GM18907 (cell line): ENCODE data around the gene HNF1B.

ENCODE experiments used
- ATAC-seq: cut with Tn5 transposase; IDR thresholded peaks from one replicate; pipeline ENCODE4 v1.9.1; 2021; ENCODE audit warnings: mild to moderate bottlenecking, moderate library complexity; ENCODE audit not compliant: unreplicated experiment

Gene HNF1B

DNA sequence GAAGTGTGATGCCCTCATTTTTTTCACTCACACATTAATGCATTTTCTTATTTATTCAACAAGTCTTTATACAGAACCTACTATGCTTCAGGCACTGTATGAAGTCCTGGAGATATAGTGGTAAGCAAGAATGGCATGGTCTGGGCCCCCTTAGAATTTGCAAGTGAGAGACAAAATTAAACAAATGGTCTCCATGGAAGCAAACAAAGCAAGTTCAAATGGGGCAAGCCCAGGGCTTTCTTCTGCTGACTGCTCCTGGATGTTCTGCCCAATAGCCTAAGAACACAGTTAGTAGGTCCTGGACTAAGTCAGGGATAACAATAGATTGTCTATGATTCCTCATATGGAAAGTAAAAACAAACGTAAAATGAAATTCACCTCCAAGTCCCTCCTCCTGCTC lies 70.3 kb downstream of the HNF1B start:
- no peak for ATAC-seq

DNA sequence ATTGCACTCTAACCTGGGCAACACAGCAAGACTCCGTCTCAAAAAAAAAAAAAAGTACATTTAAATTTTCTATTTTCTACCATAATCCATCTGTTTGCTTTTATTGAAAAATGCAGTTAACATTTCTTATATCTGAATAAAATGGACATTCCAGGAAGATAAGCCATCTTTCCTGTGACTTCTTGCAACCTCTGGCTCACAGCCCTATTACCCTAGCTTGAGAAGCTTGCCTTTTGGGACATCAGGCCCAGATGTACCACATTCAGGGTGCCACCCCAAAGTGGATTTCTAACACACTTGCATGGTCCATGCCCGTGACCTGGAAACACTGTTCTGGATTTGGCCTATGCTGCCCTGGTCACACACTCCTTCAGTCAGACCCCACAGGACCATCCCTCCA lies 71.5 kb downstream of the HNF1B start:
- ATAC-seq: no peak

DNA sequence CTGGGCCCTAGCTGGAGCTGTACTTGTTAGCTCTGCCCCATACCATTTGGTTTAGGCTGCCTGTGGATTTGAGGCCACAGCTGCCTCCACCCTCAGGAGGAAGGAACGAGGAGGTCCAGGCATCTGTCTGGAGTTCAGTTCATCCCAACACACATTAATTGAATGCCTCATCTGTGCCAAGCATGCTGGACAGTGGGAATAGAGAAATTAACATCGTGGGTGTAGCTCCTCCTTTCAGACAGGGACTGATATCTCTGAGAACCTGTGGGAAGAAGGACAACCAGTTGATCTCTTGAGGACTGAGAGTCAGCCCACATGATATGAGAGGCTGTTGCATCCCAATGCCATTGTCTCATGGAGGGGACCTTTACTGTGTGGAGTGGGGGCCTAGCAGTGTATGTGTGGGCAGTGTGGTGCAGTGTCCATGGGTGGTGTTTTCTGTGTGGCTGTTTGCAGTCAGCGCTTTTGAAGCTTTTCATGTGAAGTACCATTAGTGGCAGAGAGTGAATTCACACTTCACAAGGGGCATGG lies 72.2 kb downstream of the HNF1B start:
- no peak for ATAC-seq

DNA sequence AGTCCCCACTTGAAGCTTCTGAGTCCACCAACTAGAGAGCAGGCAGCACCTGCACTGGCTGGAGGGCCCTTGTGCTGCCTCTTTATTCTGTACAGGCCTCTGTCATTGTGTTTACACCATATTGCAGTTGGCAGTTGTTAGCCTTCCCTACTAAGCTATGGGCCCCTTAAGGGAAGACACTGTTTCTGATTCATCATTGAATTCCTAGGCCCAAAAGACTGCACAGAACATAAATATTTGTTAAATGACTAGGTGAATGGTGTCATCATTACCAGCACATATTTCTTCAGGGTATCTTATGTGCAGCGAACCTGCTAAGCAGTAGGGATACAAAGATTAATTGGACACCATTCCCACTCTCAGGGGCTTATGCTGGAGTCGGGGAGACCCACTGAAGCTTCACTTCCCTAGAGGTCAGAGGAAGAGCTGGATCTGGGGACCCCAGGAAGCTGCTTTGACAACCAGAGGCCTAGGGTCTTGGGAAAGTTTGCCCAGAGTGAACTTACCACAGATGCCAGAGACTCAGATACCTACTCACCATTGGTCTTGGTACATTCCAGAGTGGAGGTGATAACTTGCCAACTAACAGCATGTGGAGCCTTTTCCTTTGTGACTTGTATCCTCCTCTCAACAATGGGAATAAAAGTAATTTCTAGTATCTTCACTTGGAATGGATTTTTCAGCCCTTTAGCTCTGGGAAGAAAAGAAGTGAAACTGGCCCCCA lies 72.9 kb downstream of the HNF1B start:
- no peak for ATAC-seq

DNA sequence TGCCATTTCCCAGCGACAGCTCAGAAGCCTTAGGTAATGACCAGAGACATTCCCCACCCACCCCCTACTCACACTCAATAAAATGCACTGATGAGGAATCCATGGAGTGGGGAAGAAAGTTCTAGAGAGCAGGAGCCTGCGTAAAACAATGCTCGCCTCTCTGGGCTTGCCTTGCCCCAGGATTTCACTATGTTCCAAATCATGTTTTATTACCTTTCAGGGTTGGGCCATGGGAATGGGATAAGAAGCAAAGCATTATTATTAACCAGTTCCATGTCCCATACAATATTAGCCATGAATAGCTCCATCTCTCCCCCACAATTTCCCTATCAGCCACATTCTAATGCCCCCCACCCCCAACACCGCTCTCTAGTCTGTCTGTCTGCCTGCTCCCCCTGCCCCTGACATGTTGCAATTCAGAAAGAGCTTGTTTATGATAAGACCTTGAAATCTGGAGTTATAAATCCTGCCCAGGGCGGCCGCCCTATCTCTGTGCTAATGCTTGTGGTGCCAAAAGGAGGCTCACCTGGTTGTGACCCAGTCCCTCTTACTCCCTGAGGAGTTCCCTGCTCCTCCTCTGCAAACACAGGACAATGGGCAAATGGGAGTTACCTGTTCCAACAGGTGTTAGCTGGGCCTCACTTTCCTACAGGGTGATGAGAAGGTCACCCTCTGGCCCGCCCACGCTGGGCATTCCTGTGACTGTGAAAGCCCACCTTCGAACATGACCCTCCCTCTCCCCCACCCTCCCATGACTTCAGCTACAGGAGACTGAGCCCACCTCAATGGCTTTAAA lies 73.6 kb downstream of the HNF1B start:
- no peak for ATAC-seq

DNA sequence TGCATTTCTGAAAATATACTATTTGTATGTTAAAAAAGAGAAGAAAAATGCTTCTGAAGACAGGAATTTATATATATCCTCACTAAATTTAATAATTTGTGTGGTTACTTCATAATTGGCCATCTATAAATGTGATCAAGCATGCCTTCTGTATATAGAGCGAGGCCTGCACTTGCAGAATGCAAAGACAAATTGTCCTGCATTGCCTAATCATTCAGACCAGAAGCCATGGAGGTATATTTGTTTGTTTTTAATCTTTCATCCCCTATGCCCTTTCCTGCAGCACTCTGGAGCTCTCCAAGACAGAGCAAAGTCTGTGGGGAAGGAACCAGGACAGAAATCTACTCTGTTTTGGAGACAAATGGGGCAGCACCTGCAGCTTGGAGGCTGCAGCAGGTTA lies 77.8 kb downstream of the HNF1B start:
- no peak for ATAC-seq

DNA sequence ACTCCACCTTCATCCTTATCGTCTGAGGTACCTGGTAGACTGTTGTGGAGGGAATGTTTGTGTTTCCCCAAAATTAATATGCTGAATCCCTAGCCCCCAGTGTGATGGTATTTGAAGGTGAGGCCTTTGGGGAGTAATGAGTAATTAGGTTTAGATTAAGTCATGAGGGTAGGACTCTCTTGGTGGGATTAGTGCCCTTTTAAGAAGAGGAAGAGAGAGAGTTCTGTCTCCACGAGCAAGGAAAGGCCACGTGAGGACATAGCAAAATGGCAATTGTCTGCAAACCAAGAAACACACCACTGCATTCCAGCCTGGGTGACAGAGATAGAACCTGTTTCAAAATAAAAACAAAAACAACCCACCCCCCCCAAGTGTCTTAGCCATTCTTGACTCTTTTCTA lies 80.6 kb downstream of the HNF1B start:
- no peak for ATAC-seq

DNA sequence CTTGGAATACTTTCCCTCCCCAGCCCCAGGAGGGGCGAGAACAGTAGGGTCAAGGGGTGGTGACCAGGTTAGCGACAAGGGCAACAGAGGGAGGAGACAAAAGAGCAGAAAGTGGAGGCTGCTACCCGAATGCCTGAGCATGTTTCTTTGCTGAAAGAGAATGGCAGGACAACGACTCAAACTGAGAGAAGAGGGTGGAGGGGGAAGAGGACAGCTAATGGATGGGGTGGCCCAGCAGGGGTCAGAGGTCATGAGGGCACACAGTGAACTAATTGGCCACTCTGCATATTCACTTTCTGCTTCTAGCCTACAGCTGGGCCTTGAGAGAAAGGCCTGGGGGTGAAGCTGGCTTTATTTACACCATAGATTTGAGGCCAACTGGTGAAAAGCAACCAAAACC lies 82.5 kb downstream of the HNF1B start:
- no peak for ATAC-seq

DNA sequence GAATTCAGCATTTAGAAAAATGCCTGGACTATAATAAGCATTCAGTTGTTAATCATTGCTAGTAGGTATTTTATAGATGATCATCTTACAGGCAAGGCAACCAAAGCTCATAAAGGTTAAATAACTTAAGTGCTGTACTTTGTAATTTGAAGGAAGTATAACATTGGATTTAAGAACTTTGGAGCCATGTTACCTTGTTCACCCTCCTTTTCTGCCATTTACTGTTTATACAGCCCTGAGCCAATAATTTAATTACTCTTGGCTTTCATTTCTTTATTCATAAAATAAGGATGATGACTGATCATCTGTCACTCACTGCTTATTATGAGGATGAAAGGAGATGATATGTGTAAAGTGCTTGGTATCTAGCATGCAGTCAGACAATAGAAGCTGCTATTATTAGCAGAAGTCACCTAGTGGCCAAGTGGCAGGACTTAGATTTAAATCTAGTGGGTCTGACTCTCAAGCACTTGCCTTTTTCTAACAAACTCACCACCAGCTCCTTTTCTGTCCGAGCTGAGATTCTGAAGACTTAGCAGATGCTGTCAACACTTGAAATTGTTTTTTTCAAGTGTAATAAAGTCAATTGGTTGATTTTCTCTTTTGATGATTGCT lies 83.4 kb downstream of the HNF1B start:
- ATAC-seq: no peak

DNA sequence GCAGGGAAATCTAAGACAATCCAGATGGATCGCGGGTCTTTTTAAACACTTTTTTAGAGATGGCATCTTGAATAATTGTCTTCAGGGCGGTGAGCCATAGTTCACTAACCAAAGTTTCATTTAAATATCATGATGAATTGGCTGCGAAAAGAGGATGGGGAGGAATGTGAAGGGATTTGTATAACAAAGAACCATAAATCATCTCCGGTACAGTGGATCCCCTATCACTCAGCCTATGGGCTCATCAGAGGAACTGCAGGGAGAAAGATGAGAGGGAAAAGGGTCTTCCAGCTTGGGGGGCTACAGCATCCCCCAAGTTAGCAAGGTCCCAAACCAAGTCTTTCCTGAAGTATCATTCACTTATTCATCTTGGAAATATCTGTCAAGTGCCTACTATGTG lies 84.9 kb downstream of the HNF1B start:
- no peak for ATAC-seq

DNA sequence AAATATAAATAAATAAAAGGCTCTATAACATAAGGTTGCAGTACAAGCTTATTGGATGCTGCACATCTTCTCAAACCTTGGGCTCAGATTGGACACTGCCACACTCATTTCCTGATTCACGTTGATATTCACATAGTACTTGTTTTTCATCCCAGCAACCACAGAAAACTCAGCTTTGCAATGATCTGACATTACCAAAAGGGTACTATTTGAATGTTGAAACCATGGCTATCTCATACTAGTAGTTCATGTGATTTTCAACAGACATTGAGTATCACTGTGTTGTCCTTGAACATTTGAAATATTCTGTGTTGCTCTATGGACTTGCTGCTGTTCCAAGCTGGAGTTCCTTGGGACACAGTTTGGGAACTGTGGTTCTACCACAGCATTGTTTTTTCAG lies 87.7 kb downstream of the HNF1B start:
- ATAC-seq: no peak

DNA sequence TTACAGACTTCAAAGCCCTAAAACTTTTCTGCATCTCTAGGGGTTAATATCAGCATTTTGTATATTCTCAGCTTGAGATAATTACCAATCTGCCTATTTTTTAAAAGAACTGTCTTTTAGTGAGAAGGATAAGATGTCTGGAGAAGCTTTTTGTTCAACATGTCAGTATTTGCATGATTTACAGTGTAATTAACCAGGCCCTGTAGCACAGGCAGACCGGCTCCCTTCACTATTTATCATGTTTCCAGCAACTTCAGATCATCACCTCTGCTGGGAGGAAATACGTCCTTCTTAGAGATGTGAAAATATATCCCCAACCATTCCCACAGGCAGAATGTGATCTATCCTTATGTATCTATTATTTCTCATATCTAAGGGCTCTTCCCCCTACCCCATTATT lies 93.0 kb downstream of the HNF1B start:
- ATAC-seq: no peak

DNA sequence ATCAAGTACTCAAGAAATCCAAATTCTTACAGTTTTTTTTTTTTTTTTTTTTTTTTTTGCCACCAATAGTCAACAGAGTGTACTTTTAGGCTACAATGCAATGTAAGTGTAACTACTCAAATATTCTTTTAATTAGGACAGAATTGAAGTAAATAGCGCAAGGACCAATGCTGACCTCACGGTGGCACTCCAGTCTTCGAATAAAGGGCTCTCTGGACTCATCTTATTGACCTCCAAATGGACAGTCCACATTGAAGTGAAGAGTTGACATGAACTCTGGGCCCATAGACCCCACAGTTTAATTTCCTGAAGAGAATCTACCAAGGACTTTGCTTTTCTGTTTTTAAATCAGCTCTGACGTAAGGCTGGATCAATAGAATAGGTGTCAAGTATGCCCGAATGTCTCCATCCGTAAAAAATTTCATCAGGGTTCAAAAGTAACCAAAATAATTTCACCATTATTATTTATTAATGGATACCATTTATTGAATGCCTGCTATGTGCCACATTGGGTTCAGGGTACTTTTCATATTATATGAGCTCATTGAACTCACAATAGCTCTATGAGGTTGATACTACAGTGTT lies 94.3 kb downstream of the HNF1B start:
- ATAC-seq: no peak

DNA sequence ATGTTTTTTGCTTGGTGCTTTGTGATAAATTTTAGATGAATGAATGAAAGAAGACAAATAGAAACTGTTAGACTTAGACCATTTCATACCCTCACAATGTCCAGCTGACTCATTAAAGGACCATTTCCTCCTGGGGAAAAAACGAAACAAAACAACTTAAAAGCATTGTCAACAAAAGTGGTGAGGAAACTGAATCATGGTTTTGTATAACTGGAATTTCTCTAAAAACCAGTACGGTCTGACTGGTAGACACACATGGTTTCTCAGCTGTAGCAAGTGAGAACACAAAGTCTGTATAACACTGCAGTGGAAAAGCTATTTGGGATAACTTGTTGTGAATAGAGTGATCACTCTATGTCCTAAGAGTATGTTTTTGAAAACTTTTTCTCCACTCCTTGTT lies 96.3 kb downstream of the HNF1B start:
- no peak for ATAC-seq

DNA sequence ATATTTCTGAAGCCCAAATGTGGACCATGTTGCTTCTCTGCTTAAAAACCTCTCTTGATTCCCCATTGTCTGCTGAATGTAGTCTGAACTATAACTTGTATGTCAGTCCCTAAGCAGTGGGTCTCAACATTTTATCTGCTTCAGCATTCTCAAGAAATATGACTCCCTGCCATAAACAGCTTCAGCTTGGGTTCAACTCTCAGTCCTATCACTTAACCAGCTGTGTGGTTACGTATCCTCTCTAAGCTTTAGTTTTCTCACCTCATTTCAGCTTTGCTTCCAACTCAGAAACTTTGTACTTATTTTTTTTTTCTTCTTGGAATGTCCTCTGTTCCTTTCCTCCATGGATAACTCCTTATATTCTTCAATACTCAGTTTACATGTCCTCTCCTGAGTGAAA lies 97.0 kb downstream of the HNF1B start:
- no peak for ATAC-seq

DNA sequence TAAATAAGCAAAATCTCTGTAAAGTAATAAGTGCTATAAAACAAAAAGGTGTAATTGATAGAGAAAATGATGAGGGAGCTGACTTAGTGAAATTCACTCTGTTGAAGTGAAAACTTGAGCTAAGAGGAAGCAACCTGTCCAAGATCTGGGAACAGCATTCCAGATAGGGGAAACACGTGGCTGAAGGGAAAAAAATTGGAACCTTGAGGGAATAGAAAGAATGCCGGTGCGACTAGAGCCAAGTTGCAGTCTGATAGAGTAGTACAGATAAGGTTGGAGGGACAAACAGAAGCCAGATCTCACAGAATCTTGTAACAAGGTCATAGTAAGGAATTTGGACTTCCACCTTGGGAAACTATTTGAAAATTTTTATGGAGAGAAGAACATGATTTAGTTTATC lies 101.0 kb downstream of the HNF1B start:
- no peak for ATAC-seq

DNA sequence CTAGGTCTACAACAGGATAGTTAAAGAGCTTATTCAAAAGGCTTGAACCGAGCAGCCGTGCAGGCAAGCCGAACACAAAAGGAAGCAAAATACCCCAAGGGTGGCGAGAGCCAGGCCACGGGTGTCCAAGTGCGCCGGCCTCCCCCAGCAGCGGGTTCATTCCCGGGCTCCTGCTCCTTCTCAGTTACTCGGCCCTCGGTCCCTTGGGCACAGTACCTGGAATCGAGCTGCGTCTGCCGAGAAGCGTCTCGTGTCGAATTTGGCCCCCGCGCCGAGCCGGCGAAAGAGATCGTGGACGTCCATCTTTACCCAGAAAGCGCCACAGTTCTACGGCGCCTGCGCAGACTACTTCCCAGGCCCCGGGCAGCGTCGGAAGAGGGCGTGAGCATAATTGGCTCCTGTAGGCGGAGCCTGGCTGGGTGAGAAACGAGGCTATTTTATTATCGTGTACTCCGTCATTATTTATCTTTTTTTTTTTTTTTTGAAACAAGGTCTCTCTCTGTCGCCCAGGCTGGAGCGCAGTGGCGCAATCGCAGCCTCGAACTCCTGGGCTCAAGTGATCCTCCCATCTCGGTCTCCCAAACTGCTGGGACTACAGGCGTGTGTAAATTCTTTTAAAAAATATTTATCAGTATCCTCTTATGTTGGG lies 101.6 kb downstream of the HNF1B start, which contains the start of gene DDX52:
Gene DDX52 (minus strand): TSS at position 329 of the 649 bp plus-strand sequence. CDS start 26 bp downstream, at position 303.
- ATAC-seq: peak; percentile 88

DNA sequence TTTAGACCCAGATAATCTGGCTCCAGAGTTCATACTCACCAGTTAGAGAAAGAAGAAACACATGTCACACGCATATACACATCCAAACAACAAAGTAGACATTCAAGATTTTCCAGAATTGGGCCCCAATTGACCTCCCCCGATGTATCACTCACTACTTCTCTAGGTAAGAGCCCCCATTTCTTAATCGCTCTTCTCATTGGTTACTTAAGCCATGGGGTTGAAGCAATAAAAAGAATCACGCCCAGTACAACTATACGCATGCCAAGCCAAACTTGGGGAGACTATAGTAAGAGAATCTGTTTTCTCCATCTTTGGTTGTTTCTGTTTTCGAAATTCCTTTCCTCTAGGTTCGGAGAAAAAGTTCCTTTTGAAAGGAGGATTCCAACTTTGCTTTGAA lies 102.2 kb downstream of the HNF1B start:
- ATAC-seq: no peak

DNA sequence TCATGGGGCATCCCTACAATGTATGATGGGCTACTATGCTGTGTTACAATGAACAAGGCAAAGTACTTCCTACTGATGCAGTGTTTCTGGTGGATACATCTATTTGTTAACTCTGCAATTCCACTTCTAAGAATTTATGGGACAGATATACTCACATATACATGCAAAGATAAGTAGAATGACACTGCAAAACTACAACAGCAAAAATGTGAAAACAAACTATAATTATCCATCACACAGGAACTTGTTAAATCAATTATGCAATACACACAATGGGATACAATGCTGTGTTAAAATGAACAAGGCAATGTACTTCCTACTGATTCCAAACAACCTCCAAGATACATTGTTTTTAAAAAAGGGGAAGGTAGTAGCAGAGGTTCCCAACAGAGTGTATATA lies 104.8 kb downstream of the HNF1B start:
- no peak for ATAC-seq

DNA sequence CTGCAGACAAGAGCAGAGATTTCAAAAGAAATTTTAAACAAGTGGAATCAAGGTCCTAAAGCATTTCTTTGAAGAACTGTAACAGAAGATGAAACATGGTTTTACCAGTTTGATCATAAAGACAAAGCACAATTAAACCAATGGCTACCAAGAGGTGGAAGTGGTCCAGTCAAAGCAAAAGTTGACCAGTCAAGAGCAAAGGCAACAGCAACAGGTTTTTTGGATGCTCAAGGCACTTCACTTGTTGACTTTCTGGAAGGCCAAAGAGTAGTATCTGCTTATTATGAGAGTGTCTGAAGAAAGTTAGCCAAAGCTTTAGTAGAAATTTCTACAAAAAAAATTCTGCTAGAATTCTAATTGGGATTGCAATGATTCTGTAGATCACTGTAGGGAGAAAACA lies 106.9 kb downstream of the HNF1B start:
- no peak for ATAC-seq
